BJ (cell line): ENCODE data around the gene CLDN1. TPM values are rescaled to one million over a fixed set of nuclear protein-coding genes. Genes with fewer than 3 reads are reported as not detected.

Experiments used
- CTCF ChIA-PET: fragments of 350-600 bp; formaldehyde crosslinking; extraction: SDS; loops from one replicate; lab custom pipeline; 2021; ENCODE audit warnings: antibody characterized with exemption, inconsistent platforms; lab: Yijun Ruan, JAX
- POLR2A ChIA-PET: fragments of 300-600 bp; sonication (Branson Sonifier 250); formaldehyde crosslinking; extraction: SDS; loops from one replicate; lab custom pipeline; 2021; ENCODE audit warnings: antibody characterized with exemption; lab: Charles Lee
- DNase-seq: peaks from one replicate; pipeline ENCODE4 v3.0.0-alpha.2; 2011; ENCODE audit warnings: low read depth
- H3K27me3 ChIP-seq: 2 replicates; pipeline ENCODE4 v1.6.0; 2011; ENCODE audit warnings: low read length; ENCODE audit not compliant: control insufficient read depth, insufficient read depth
- H3K36me3 ChIP-seq: 2 replicates; pipeline ENCODE4 v1.5.1; 2011; ENCODE audit warnings: low read length; ENCODE audit not compliant: control insufficient read depth, insufficient read depth
- H3K4me3 ChIP-seq: 2 replicates; pipeline ENCODE4 v1.5.1; 2011; ENCODE audit warnings: low read depth, mild to moderate bottlenecking, control low read depth, low read length
- polyA plus RNA-seq: library from polyadenylated mRNA; depleted of rRNA; stranded (reverse); fragments of >200 nt; gene quantifications from 2 replicates; pipeline ENCODE4 v1.2.3, GENCODE V29; 2011
- TF ChIP-seq, protein P1 (sequence below): IDR thresholded peaks from 2 replicates; pipeline ENCODE4 v1.5.1; 2011; ENCODE audit warnings: low read depth, mild to moderate bottlenecking, control low read depth, inconsistent platforms, low read length, moderate library complexity; ENCODE audit not compliant: insufficient read depth

CLDN1 gene
- polyA plus RNA-seq, 1 experiment = 1.3 TPM

DNA sequence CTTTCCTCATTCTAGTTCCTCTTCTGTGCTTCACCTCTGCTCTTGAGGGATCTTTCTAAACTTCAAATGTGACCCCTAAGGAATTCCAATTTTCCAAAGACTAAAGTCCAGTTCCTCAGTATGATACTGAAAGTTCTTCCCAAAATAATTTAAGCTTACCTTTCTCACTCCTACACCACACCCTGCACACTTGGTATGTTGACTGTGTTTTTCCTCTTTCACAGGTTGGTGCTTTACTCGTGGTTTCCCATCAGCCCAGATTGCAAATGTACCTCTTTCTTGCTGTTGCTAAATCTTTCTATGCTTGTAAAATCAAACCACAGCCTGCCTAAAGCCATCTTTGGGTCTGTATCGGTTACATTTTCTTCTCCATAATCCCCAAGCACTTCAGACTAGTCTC is 35.2 kb upstream of the CLDN1 start:
- Histone ChIP-seq H3K36me3 (no peaks in the 10 kb centered on the region), H3K4me3 (no peak overlapping the region), H3K27me3 (no peaks in the 10 kb centered on the region)
- ChIA-PET POLR2A (no interaction called here), CTCF (no interaction called here)
- no peak for DNase-seq
- TF ChIP-seq, protein P1, sequence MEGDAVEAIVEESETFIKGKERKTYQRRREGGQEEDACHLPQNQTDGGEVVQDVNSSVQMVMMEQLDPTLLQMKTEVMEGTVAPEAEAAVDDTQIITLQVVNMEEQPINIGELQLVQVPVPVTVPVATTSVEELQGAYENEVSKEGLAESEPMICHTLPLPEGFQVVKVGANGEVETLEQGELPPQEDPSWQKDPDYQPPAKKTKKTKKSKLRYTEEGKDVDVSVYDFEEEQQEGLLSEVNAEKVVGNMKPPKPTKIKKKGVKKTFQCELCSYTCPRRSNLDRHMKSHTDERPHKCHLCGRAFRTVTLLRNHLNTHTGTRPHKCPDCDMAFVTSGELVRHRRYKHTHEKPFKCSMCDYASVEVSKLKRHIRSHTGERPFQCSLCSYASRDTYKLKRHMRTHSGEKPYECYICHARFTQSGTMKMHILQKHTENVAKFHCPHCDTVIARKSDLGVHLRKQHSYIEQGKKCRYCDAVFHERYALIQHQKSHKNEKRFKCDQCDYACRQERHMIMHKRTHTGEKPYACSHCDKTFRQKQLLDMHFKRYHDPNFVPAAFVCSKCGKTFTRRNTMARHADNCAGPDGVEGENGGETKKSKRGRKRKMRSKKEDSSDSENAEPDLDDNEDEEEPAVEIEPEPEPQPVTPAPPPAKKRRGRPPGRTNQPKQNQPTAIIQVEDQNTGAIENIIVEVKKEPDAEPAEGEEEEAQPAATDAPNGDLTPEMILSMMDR = no peak

DNA sequence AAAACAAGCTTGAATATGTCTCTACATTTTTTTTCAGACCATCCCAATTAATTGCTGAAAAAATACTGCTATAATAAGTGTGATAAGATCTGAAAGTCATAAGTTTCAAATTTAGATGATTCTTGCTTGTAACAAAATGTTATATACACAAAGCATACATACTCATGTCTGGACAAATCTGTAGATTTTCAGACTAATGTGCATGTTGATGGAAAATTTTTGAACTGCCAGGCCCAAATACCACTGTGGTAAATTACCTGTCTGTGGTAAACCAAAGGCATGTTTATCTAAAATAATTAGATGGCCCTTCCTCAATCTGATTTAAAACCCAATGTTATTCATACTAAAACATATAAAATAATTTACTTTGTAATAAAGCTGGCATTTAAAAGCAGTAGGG is 34.0 kb upstream of the CLDN1 start:
- no peaks in the 10 kb centered on the region for H3K27me3 ChIP-seq
- TF ChIP-seq, protein P1 = no peak
- H3K36me3 ChIP-seq = no peaks in the 10 kb centered on the region
- no peak overlapping the region for H3K4me3 ChIP-seq
- DNase-seq = no peak
- ChIA-PET CTCF (no interaction called here), POLR2A (no interaction called here)

DNA sequence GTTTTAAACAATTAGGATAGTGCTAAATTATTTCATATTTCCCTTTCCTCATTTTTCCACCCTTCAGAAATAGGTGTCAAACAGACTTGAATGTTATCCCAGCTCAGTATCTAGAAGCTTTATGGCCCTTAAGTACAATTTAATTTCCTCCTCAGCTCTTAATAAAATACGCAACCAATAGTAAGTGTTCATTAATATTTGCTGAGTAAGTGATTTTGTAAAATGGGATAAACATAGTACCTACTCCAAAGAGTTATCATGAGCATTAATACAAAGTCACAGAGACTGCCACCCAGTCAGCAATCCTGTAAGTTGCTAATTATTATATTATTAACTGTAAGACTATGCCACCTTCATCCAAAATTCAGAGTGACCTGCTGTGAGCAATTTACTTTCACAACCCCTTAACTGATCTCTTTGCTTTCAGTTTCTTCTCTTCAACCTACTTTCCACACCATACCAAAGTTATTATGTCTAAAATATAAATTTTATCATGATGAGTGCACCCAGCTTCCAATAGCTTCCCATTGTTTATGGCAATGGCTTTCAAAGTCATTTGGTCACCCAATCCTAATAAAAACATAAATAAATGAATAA is 30.7 kb upstream of the CLDN1 start:
- no peak overlapping the region for H3K4me3 ChIP-seq
- ChIA-PET POLR2A (no interaction called here), CTCF (interaction anchor here (0.7 to 1.4 kb wide), 3 partner anchors 13 to 31 kb away, joined by 3 to 6 read pairs (median 5); partner anchors contain the start of gene CLDN1)
- no peaks in the 10 kb centered on the region for H3K27me3 ChIP-seq
- H3K36me3 ChIP-seq = no peaks in the 10 kb centered on the region
- TF ChIP-seq, protein P1 = no peak
- DNase-seq = no peak

DNA sequence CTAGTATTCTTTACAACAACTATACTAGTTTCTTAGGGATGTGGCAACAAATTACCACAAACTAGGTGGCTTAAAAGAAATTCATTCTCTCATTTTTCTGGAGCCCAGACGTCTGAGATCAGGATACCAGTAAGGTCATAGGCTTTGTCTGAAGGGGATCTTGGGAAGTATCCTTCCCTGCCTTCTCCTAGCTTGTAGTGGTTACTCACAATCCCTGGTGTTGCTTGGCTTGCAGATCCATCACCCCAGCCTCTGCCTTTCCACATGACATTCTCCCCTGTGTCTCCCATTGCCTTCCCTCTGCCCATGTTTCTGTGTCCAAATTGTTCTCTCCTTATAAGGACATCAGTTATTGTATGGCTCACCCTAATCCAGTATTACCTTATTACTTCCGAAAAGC is 24.3 kb upstream of the CLDN1 start:
- Histone ChIP-seq H3K27me3 (no peaks in the 10 kb centered on the region), H3K36me3 (no peaks in the 10 kb centered on the region), H3K4me3 (no peak overlapping the region)
- TF ChIP-seq, protein P1 = no peak
- ChIA-PET POLR2A (no interaction called here), CTCF (no interaction called here)
- no peak for DNase-seq

DNA sequence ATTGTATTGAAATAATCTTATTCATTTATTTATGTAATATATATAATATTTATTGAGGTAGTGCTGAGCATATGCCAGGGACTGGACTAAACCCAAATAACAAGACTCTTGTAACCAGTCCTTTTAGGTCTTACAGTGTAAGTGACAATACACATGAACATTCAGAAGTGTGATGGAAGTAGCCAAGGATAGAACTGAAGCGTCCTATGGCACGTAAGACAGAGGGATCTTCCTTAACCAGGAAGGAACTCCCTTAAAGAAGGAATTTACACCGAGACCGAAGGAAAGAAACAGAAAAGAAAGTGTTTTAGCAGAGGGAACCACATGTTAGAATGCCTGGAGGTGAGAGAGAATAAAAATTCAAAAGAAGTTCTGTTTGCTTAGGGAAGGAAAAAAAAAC is 23.6 kb upstream of the CLDN1 start:
- POLR2A ChIA-PET = no interaction called here
- TF ChIP-seq, protein P1 = no peak
- Histone ChIP-seq H3K4me3 (no peak overlapping the region), H3K27me3 (no peaks in the 10 kb centered on the region), H3K36me3 (no peaks in the 10 kb centered on the region)
- no peak for DNase-seq
- CTCF ChIA-PET = interaction anchor here (1.0 to 3.4 kb wide), 3 partner anchors 24 to 385 kb away, joined by 3 to 15 read pairs (median 9); partner anchors contain the start of gene CLDN1
